Karpas-422 (cell line): ENCODE measurements around the gene KAT6B. TPM values are rescaled to one million over a fixed set of nuclear protein-coding genes. Genes with fewer than 3 reads are reported as not detected.

Experiments used
- DNase-seq: peaks from one replicate; pipeline ENCODE4 v3.0.0-alpha.2; 2015
- H2AFZ ChIP-seq: fragments of 200-600 bp; sonication (generic); 2 replicates; pipeline ENCODE4 v1.6.1; 2014; ENCODE audit warnings: antibody characterized with exemption, low read length, mixed read lengths
- H3K27ac ChIP-seq: fragments of 200-600 bp; sonication (generic); 2 replicates; pipeline ENCODE4 v1.5.1; 2014; ENCODE audit warnings: mild to moderate bottlenecking, low read length, moderate library complexity
- H3K27me3 ChIP-seq: fragments of 200-600 bp; sonication (generic); 2 replicates; pipeline ENCODE4 v1.6.1; 2014; ENCODE audit warnings: low read length, mixed read lengths
- H3K36me3 ChIP-seq: fragments of 200-600 bp; sonication (generic); 2 replicates; pipeline ENCODE4 v1.6.1; 2014; ENCODE audit warnings: low read length, mixed read lengths; ENCODE audit not compliant: insufficient read depth
- H3K4me1 ChIP-seq: fragments of 200-600 bp; sonication (generic); 2 replicates; pipeline ENCODE4 v1.6.1; 2014; ENCODE audit warnings: mild to moderate bottlenecking, low read length, mixed read lengths
- H3K4me2 ChIP-seq: fragments of 200-600 bp; sonication (generic); 2 replicates; pipeline ENCODE4 v1.6.1; 2014; ENCODE audit warnings: low read length, low read depth, mild to moderate bottlenecking; ENCODE audit not compliant: poor library complexity, severe bottlenecking
- H3K4me3 ChIP-seq: fragments of 200-600 bp; sonication (generic); 2 replicates; pipeline ENCODE4 v1.5.1; 2014; ENCODE audit warnings: mild to moderate bottlenecking, antibody characterized with exemption, low read length, mixed read lengths
- H3K79me2 ChIP-seq: fragments of 200-600 bp; sonication (generic); 2 replicates; pipeline ENCODE4 v1.6.1; 2014; ENCODE audit warnings: mild to moderate bottlenecking, low read length, mixed read lengths
- H3K9ac ChIP-seq: fragments of 200-600 bp; sonication (generic); 2 replicates; pipeline ENCODE4 v1.6.0; 2014; ENCODE audit warnings: low read length
- H3K9me2 ChIP-seq: fragments of 200-600 bp; sonication (generic), shearing (Covaris generic); replicated peaks from 2 replicates; pipeline ENCODE4 v1.6.0; 2014; ENCODE audit warnings: mild to moderate bottlenecking, low read length, moderate library complexity; ENCODE audit not compliant: insufficient read depth
- H3K9me3 ChIP-seq: fragments of 300-700, 200-600 bp; sonication (generic); 2 replicates; pipeline ENCODE4 v1.6.1; 2014; ENCODE audit warnings: low read length, mixed read lengths
- H4K20me1 ChIP-seq: fragments of 200-600 bp; sonication (generic); 2 replicates; pipeline ENCODE4 v1.6.1; 2014; ENCODE audit warnings: mild to moderate bottlenecking, antibody characterized with exemption, low read length, low read depth; ENCODE audit not compliant: insufficient read depth
- total RNA-seq: library from RNA; depleted of rRNA; stranded (reverse); fragments of >200 nt; shearing (Covaris generic); gene quantifications from 2 replicates; pipeline ENCODE4 v1.2.3, GENCODE V29; 2014; ENCODE audit warnings: low replicate concordance

KAT6B gene
- total RNA-seq, 1 experiment from 2014 or later: 73.6 TPM

- H3K9ac ChIP-seq: no peak overlapping the region
Measured at GRCh38 chr10:75009426-75009825, 183.0 kb downstream of the KAT6B start.

GRCh38 chr10:75010373-75010772, 184.0 kb downstream of the KAT6B start:
- H3K9ac ChIP-seq: no peak overlapping the region
- H3K4me1 ChIP-seq: peaks cover 45% of the 10 kb centered on the region

More at GRCh38 chr10:75009426-75009825, 183.0 kb downstream of the KAT6B start:
- Histone ChIP-seq H3K4me3 (no peak overlapping the region), H2AFZ (no peak overlapping the region), H3K4me1 (peaks cover 36% of the 10 kb centered on the region), H4K20me1 (no peaks in the 10 kb centered on the region), H3K9me3 (no peaks in the 10 kb centered on the region), H3K27ac (0 out of 2 replicates have a peak overlapping the region, but pooled peaks have one; percentile 9), H3K9me2 (no peaks in the 10 kb centered on the region), H3K4me2 (no peak overlapping the region), H3K27me3 (no peaks in the 10 kb centered on the region), H3K36me3 (0 out of 2 replicates have a peak, but pooled peaks cover 3% of the 10 kb centered on the region), H3K79me2 (peaks cover 32% of the 10 kb centered on the region)
- no peak for DNase-seq

DNA sequence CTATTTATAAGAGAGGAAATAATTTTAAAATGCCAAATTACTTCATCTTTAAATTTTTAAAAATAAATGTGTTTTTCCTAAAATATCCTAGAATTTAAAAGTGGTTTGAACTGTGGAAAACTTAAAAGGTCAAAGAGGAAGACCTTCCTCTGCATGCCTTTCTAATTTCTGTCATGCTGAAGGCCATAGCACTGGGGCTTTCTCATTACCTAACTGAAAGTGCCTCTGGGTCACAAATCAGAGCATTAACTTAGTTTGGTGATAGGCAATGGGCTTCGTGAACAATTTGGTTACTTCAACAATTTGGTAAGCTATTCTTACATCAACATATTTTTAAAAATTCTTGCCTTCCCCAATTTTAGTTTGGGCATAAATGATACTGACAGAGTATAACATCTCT, 184.8 kb downstream of the KAT6B start:
- no peak overlapping the region for H3K4me3 ChIP-seq
- no peak for DNase-seq
- H3K36me3 ChIP-seq: no peaks in the 10 kb centered on the region
- H3K27ac ChIP-seq: no peak overlapping the region
- peaks cover 25% of the 10 kb centered on the region for H3K79me2 ChIP-seq
- no peaks in the 10 kb centered on the region for H3K9me2 ChIP-seq
- no peaks in the 10 kb centered on the region for H3K9me3 ChIP-seq
- H3K4me1 ChIP-seq: peaks cover 52% of the 10 kb centered on the region
- H4K20me1 ChIP-seq: no peaks in the 10 kb centered on the region
- no peak overlapping the region for H3K4me2 ChIP-seq
- no peak overlapping the region for H3K9ac ChIP-seq
- H3K27me3 ChIP-seq: no peaks in the 10 kb centered on the region
- H2AFZ ChIP-seq: no peak overlapping the region

More at GRCh38 chr10:75010373-75010772, 184.0 kb downstream of the KAT6B start:
- Histone ChIP-seq H3K9me2 (no peaks in the 10 kb centered on the region), H3K36me3 (0 out of 2 replicates have a peak, but pooled peaks cover 3% of the 10 kb centered on the region), H2AFZ (no peak overlapping the region), H3K9me3 (no peaks in the 10 kb centered on the region), H3K4me3 (no peak overlapping the region), H3K27me3 (no peaks in the 10 kb centered on the region), H3K79me2 (peaks cover 30% of the 10 kb centered on the region), H3K4me2 (no peak overlapping the region), H4K20me1 (no peaks in the 10 kb centered on the region), H3K27ac (no peak overlapping the region)
- DNase-seq: no peak

- no peaks in the 10 kb centered on the region for H4K20me1 ChIP-seq
- H3K4me3 ChIP-seq: no peak overlapping the region
- H3K36me3 ChIP-seq: no peaks in the 10 kb centered on the region
- peaks cover 58% of the 10 kb centered on the region for H3K4me1 ChIP-seq
- H3K9me2 ChIP-seq: no peaks in the 10 kb centered on the region
- peaks cover 20% of the 10 kb centered on the region for H3K79me2 ChIP-seq
- H3K9ac ChIP-seq: no peak overlapping the region
- no peaks in the 10 kb centered on the region for H3K27me3 ChIP-seq
- no peak for DNase-seq
- no peaks in the 10 kb centered on the region for H3K9me3 ChIP-seq
- no peak overlapping the region for H2AFZ ChIP-seq
- no peak overlapping the region for H3K4me2 ChIP-seq
- no peak overlapping the region for H3K27ac ChIP-seq
Measured at GRCh38 chr10:75012471-75012870, 186.1 kb downstream of the KAT6B start.

DNA sequence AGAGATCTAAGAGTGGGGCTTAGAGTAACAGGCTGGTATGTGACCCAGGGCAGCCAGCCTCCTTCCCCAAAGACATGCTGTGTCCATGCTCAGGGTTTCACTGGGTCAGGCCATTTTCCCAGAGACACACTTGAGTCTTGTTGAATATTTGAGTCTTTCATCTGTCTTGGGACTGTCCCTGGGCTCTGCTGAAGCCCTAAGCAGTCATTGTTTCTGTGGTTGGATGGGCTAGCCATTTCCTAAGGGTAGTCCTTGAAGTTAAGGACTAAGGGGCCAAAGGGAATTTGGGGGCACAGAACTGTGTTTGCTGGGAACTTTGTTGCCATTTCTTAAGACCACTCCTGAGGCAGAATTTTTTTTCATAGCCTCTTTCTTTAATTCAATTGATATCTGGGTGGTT, 186.6 kb downstream of the KAT6B start:
- Histone ChIP-seq H4K20me1 (no peaks in the 10 kb centered on the region), H3K79me2 (peaks cover 16% of the 10 kb centered on the region), H2AFZ (no peak overlapping the region), H3K27me3 (no peaks in the 10 kb centered on the region), H3K36me3 (no peaks in the 10 kb centered on the region), H3K9me2 (no peaks in the 10 kb centered on the region), H3K4me1 (peaks cover 58% of the 10 kb centered on the region), H3K9ac (no peak overlapping the region), H3K4me3 (no peak overlapping the region), H3K9me3 (no peaks in the 10 kb centered on the region), H3K4me2 (no peak overlapping the region), H3K27ac (no peak overlapping the region)
- DNase-seq: no peak

GRCh38 chr10:75013522-75013921, 187.1 kb downstream of the KAT6B start:
- Histone ChIP-seq H3K9me2 (no peaks in the 10 kb centered on the region), H3K9ac (no peak overlapping the region), H3K79me2 (peaks cover 16% of the 10 kb centered on the region), H3K9me3 (no peaks in the 10 kb centered on the region), H3K4me3 (no peak overlapping the region; the same call in 1 of the 2 replicates), H2AFZ (no peak overlapping the region), H3K27ac (no peak overlapping the region), H3K27me3 (no peaks in the 10 kb centered on the region), H3K4me2 (peak overlapping the region; percentile 43), H3K4me1 (peaks cover 58% of the 10 kb centered on the region), H4K20me1 (no peaks in the 10 kb centered on the region), H3K36me3 (no peaks in the 10 kb centered on the region)
- DNase-seq: no peak

DNA sequence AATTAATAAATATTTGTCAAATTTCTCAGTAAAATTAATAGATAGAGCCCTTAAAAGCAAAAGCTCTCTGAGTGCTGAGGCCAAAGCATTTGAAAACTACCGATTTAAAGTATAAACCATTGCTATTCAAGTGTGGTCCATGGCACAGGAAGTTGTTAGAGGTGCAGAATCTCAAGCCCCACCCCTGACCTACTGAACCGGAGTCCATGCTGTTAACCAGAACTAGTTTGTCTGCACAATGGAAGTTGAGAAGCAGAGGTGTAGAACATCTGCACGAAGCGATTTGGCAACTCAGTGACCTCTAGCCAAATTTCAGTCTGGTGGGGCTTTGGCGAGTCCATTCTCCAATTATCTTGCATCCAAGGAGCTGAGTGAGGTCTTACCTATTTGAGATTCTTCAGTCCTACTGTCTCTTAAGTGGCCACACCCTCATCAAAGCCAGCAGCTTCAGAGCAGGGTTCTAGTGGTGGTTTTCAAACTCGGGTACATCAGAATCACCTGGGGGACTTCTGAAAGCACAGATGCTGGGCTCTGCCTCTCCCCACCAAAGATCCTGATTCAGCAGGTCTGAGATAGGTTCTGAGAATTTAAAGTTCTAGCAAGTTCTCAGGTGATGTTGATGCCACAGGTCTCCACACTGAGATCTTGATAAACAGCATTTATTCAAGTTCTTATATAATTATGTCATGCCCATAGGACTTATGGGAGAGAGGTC, 188.3 kb downstream of the KAT6B start:
- H3K4me1 ChIP-seq: peaks cover 61% of the 10 kb centered on the region
- H3K27ac ChIP-seq: peak overlapping the region; percentile 42
- H3K9me2 ChIP-seq: no peaks in the 10 kb centered on the region
- no peak overlapping the region for H3K9ac ChIP-seq
- peaks cover 11% of the 10 kb centered on the region for H3K79me2 ChIP-seq
- H2AFZ ChIP-seq: no peak overlapping the region
- no peaks in the 10 kb centered on the region for H3K36me3 ChIP-seq
- peak overlapping the region; percentile 11 for H3K4me2 ChIP-seq
- no peaks in the 10 kb centered on the region for H4K20me1 ChIP-seq
- H3K9me3 ChIP-seq: no peaks in the 10 kb centered on the region
- no peaks in the 10 kb centered on the region for H3K27me3 ChIP-seq
- no peak overlapping the region for H3K4me3 ChIP-seq
- no peak for DNase-seq

DNA sequence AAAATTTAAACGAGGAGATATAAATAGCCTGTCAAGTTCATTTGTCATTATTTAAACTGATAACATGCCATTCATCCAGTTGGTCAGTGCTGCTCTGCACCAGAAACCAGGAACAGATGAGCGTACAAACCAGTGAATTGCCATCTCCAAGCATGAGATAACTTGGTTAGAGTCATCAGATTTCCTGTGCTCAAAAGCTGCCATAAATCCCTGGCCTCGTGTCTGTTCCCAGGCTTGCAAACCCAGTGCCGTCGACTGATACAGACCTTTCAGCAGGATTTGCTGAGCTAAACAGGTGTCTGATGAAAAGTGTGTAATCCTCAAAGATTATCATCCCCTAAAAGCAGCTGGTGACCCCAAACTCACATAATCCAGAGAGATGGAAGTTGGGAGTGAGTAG, 189.0 kb downstream of the KAT6B start:
- Histone ChIP-seq H3K27ac (peak overlapping the region; percentile 42), H3K79me2 (peaks cover 11% of the 10 kb centered on the region)

More for the DNA sequence above, 189.0 kb downstream of the KAT6B start:
- no peak overlapping the region for H2AFZ ChIP-seq
- no peaks in the 10 kb centered on the region for H3K9me3 ChIP-seq
- no peaks in the 10 kb centered on the region for H4K20me1 ChIP-seq
- no peaks in the 10 kb centered on the region for H3K27me3 ChIP-seq
- H3K9ac ChIP-seq: no peak overlapping the region
- H3K36me3 ChIP-seq: no peaks in the 10 kb centered on the region
- no peaks in the 10 kb centered on the region for H3K9me2 ChIP-seq
- DNase-seq: no peak
- peak overlapping the region; percentile 11 for H3K4me2 ChIP-seq
- no peak overlapping the region for H3K4me3 ChIP-seq
- peaks cover 63% of the 10 kb centered on the region for H3K4me1 ChIP-seq
